ENCODE data around the gene PAK5. TPM values are rescaled to one million over a fixed set of nuclear protein-coding genes. Genes with fewer than 3 reads are reported as not detected.
"Not testable (repeated sequence)": the region's sequence is repeated elsewhere in the genome, so short reads cannot be mapped to it uniquely, and the experiment has no call there.

PAK5 gene
- total and polyA plus RNA-seq, 2 donors: 0.05 to 0.48 TPM

DNA sequence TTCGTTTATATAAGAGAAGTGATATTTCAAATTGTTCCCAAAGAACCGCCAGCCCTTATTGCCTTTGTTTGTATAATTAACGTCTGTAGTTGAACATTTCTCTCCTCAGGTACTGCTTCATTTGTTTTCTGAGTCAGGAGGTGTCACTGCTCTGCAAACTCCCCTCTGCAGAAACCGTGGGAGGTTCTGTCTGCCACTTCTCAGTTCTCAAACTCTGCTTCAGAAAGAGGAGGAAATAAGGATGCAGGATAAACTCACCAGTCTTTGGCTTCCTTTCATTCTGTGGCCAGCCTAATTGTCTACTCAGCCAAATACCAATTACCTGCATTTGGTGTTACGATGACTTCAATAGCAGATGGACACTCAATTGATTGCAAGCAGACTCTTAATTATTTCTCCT is 149.8 kb downstream of the PAK5 start:
- no peaks in the 10 kb centered on the region for H3K4me1 ChIP-seq (ENCODE audit: insufficient read depth)
- DNase-seq (ENCODE audit: extremely low spot score): no peak
- H3K36me3 ChIP-seq (ENCODE audit: insufficient read depth): no peaks in the 10 kb centered on the region
- 54% methylated on average over 5 of the region's 5 CpGs for WGBS
- no peak overlapping the region for H3K4me3 ChIP-seq (ENCODE audit: low read depth, low read length)
- no peak overlapping the region for H3K27ac ChIP-seq (ENCODE audit: low read depth)

GRCh38 chr20:9686866-9687265 is 152.0 kb downstream of the PAK5 start:
- WGBS: 49% methylated on average over 2 of the region's 2 CpGs
- H3K36me3 ChIP-seq (ENCODE audit: insufficient read depth): no peaks in the 10 kb centered on the region
- no peak overlapping the region for H3K4me3 ChIP-seq (ENCODE audit: low read depth, low read length)
- no peak overlapping the region for H3K27ac ChIP-seq (ENCODE audit: low read depth)
- no peaks in the 10 kb centered on the region for H3K4me1 ChIP-seq (ENCODE audit: insufficient read depth)
- no peak for DNase-seq (ENCODE audit: extremely low spot score)

- no peaks in the 10 kb centered on the region for H3K36me3 ChIP-seq (ENCODE audit: insufficient read depth)
- H3K4me3 ChIP-seq (ENCODE audit: low read depth, low read length): no peak overlapping the region
- 43% methylated on average over 4 of the region's 4 CpGs for WGBS
Observed at GRCh38 chr20:9686455-9686854, 152.4 kb downstream of the PAK5 start.

GRCh38 chr20:9686001-9686400 is 152.9 kb downstream of the PAK5 start:
- Histone ChIP-seq H3K4me3 (ENCODE audit: low read depth, low read length) (no peak overlapping the region), H3K4me1 (ENCODE audit: insufficient read depth) (no peaks in the 10 kb centered on the region), H3K36me3 (ENCODE audit: insufficient read depth) (no peaks in the 10 kb centered on the region), H3K27ac (ENCODE audit: low read depth) (no peak overlapping the region)
- DNase-seq (ENCODE audit: extremely low spot score): no peak

More at GRCh38 chr20:9686455-9686854, 152.4 kb downstream of the PAK5 start:
- DNase-seq (ENCODE audit: extremely low spot score): no peak
- Histone ChIP-seq H3K4me1 (ENCODE audit: insufficient read depth) (no peaks in the 10 kb centered on the region), H3K27ac (ENCODE audit: low read depth) (no peak overlapping the region)

DNA sequence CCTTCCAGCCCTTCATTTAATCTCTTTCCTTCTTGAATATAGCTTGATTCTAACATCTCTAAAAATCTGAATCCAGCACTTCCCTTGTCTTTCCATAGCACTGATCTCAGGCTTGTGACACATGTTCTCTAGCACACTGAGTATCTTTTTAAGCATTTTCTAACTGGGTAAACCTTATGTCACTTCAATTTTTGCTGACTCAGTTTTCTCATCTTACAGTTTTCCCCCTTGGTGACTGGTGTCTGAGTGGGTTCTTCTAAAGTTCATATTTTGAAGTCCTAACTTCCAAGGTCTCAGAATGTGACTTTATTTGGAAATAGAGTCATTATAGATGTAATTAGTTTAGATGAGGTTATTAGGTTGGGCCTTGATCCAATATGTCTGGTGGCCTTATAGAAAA is 153.9 kb downstream of the PAK5 start:
- Histone ChIP-seq H3K4me3 (ENCODE audit: low read depth, low read length) (no peak overlapping the region), H3K36me3 (ENCODE audit: insufficient read depth) (no peaks in the 10 kb centered on the region), H3K4me1 (ENCODE audit: insufficient read depth) (no peaks in the 10 kb centered on the region), H3K27ac (ENCODE audit: low read depth) (no peak overlapping the region)
- no peak for DNase-seq (ENCODE audit: extremely low spot score)

GRCh38 chr20:9677100-9677623 is 161.7 kb downstream of the PAK5 start:
- WGBS: 81% methylated on average over 3 of the region's 3 CpGs
- H3K27ac ChIP-seq (ENCODE audit: low read depth): no peak overlapping the region
- no peak overlapping the region for H3K4me3 ChIP-seq (ENCODE audit: low read depth, low read length)
- no peak for DNase-seq (ENCODE audit: extremely low spot score)
- H3K4me1 ChIP-seq (ENCODE audit: insufficient read depth): no peaks in the 10 kb centered on the region
- no peaks in the 10 kb centered on the region for H3K36me3 ChIP-seq (ENCODE audit: insufficient read depth)

GRCh38 chr20:9672981-9673380 is 165.9 kb downstream of the PAK5 start:
- no peaks in the 10 kb centered on the region for H3K4me1 ChIP-seq (ENCODE audit: insufficient read depth)
- no peaks in the 10 kb centered on the region for H3K36me3 ChIP-seq (ENCODE audit: insufficient read depth)
- no peak overlapping the region for H3K27ac ChIP-seq (ENCODE audit: low read depth)
- DNase-seq (ENCODE audit: extremely low spot score): no peak
- H3K4me3 ChIP-seq (ENCODE audit: low read depth, low read length): no peak overlapping the region

GRCh38 chr20:9672027-9672426 is 166.8 kb downstream of the PAK5 start:
- DNase-seq (ENCODE audit: extremely low spot score): no peak
- no peak overlapping the region for H3K27ac ChIP-seq (ENCODE audit: low read depth)
- WGBS: 75% methylated on average over 2 of the region's 2 CpGs
- H3K4me3 ChIP-seq (ENCODE audit: low read depth, low read length): no peak overlapping the region
- H3K36me3 ChIP-seq (ENCODE audit: insufficient read depth): no peaks in the 10 kb centered on the region
- no peaks in the 10 kb centered on the region for H3K4me1 ChIP-seq (ENCODE audit: insufficient read depth)

DNA sequence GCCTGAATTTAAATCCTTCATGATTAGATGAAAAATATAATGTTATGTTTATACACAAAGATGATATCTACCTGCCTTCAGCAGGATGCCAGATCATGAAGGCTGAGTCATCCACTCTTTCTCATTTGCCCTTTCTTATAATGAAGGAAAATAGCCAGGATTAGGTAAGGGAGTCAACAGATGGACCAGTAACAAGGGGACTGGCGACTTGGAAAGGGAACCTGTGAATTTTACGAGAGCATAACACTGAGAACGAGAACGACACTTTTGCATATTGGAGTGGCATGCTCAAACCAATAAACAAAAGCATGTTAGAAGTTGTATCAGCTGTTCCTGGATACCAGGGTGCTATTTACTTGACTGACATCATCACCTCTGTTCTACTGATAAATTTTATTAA is 170.5 kb downstream of the PAK5 start:
- no peak for DNase-seq (ENCODE audit: extremely low spot score)
- 42% methylated on average over 4 of the region's 4 CpGs for WGBS
- no peak overlapping the region for H3K4me3 ChIP-seq (ENCODE audit: low read depth, low read length)
- no peaks in the 10 kb centered on the region for H3K36me3 ChIP-seq (ENCODE audit: insufficient read depth)
- H3K4me1 ChIP-seq (ENCODE audit: insufficient read depth): no peaks in the 10 kb centered on the region
- H3K27ac ChIP-seq (ENCODE audit: low read depth): no peak overlapping the region

DNA sequence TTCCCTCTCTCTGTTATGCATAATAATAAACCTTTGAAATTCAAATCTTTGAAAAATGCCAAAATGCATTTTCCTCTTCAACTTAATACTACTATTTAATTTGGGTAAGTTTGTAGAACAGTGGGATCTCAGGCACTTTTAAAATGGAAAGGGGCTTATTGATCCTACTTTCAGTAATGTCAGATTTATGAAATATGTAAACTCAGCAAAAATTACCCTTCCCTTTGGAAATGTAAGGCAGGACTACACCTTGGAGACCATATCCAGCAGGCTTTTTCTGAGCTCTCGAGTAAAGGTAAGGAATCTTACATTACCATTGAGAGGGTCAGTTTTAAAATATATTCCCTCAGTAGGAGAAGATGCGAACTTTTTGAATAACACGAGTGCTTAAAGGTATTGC is 175.5 kb downstream of the PAK5 start:
- no peak for DNase-seq (ENCODE audit: extremely low spot score)
- H3K4me1 ChIP-seq (ENCODE audit: insufficient read depth): no peaks in the 10 kb centered on the region
- no peak overlapping the region for H3K4me3 ChIP-seq (ENCODE audit: low read depth, low read length)
- 76% methylated on average over 3 of the region's 3 CpGs for WGBS
- no peak overlapping the region for H3K27ac ChIP-seq (ENCODE audit: low read depth)
- H3K36me3 ChIP-seq (ENCODE audit: insufficient read depth): no peaks in the 10 kb centered on the region

GRCh38 chr20:9660236-9660868 is 178.5 kb downstream of the PAK5 start:
- H3K4me1 ChIP-seq (ENCODE audit: insufficient read depth): no peaks in the 10 kb centered on the region
- no peak overlapping the region for H3K4me3 ChIP-seq (ENCODE audit: low read depth, low read length)
- no peaks in the 10 kb centered on the region for H3K36me3 ChIP-seq (ENCODE audit: insufficient read depth)
- H3K27ac ChIP-seq (ENCODE audit: low read depth): no peak overlapping the region
- DNase-seq (ENCODE audit: extremely low spot score): no peak
- WGBS: 47% methylated on average over 8 of the region's 8 CpGs

DNA sequence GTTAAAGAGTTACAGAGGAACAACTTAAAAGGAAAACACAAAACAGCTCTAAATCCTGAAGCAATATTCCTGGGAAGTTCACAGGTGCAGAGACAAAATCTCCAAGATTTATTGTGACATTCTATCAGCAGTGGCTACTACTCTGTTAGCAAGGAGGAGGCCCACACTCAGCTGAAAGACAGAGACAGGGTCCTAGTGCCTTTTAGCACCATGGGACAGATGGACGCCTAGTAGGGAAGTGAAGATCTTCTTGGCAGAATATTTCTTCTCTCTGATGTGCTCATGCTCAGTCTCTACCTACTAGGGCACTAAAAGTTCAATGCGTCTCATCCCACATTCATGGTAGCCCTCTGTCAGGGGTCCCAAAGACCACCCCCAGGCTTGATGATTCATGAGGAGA is 191.1 kb downstream of the PAK5 start:
- H3K4me1 ChIP-seq (ENCODE audit: insufficient read depth): no peaks in the 10 kb centered on the region
- H3K36me3 ChIP-seq (ENCODE audit: insufficient read depth): no peaks in the 10 kb centered on the region
- no peak for DNase-seq (ENCODE audit: extremely low spot score)
- no peak overlapping the region for H3K27ac ChIP-seq (ENCODE audit: low read depth)
- H3K4me3 ChIP-seq (ENCODE audit: low read depth, low read length): no peak overlapping the region
- WGBS: 85% methylated on average over 2 of the region's 2 CpGs

- Histone ChIP-seq H3K4me1 (ENCODE audit: insufficient read depth) (no peaks in the 10 kb centered on the region), H3K27ac (ENCODE audit: low read depth) (no peak overlapping the region), H3K36me3 (ENCODE audit: insufficient read depth) (no peaks in the 10 kb centered on the region), H3K4me3 (ENCODE audit: low read depth, low read length) (no peak overlapping the region)
- WGBS: 79% methylated on average over 3 of the region's 3 CpGs
- no peak for DNase-seq (ENCODE audit: extremely low spot score)
Observed at GRCh38 chr20:9646375-9646774, 192.5 kb downstream of the PAK5 start.

- Histone ChIP-seq H3K4me3 (ENCODE audit: low read depth, low read length) (no peak overlapping the region), H3K27ac (ENCODE audit: low read depth) (no peak overlapping the region), H3K4me1 (ENCODE audit: insufficient read depth) (no peaks in the 10 kb centered on the region), H3K36me3 (ENCODE audit: insufficient read depth) (no peaks in the 10 kb centered on the region)
- DNase-seq (ENCODE audit: extremely low spot score): no peak
Observed at GRCh38 chr20:9642882-9643281, 196.0 kb downstream of the PAK5 start.

DNA sequence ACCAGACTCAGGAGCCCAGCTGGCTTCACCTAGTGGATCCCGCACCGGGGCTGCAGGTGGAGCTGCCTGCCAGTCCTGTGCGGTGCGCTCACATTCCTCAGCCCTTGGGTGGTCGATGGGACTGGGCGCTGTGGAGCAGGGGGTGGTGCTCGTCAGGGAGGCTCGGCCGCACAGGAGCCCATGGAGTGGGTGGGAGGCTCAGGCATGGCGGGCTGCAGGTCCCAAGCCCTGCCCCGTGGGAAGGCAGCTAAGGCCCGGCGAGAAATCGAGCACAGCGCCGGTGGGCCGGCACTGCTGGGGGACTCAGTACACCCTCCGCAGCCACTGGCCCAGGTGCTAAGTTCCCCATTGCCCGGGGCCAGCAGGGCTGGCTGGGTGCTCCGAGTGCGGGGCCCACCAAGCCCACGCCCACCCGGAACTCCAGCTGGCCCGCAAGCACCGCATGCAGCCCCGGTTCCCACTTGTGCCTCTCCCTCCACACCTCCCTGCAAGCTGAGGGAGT is 197.3 kb downstream of the PAK5 start:
- H3K27ac ChIP-seq (ENCODE audit: low read depth); DNase-seq (ENCODE audit: extremely low spot score); H3K36me3 ChIP-seq (ENCODE audit: insufficient read depth); H3K4me3 ChIP-seq (ENCODE audit: low read depth, low read length); H3K4me1 ChIP-seq (ENCODE audit: insufficient read depth): not testable (repeated sequence)
- 95% methylated on average over 20 of the region's 26 CpGs for WGBS

All from urinary bladder (tissue), 4 donors.